Stimulated activated CD4-positive, alpha-beta T cell treated with anti-CD3 and anti-CD28 coated beads, Interleukin-12 subunit alpha, Interleukin-12 subunit beta, amount 100 ng/mL, for 48 hours (primary cell): Measurements from ENCODE around the gene NDUFB8.
"Not testable (repeated sequence)": the region's sequence is repeated elsewhere in the genome, so short reads cannot be mapped to it uniquely, and the experiment has no call there.

Experiments
- DNase-seq, 3 donors: peaks; one replicate each; pipeline ENCODE4 v3.0.0-alpha.2; 2020; ENCODE audit warnings: low read depth in 2 of 3, low spot score in 1 of 3

NDUFB8 gene

GRCh38 chr10:100529475-100530298 lies at the start of gene NDUFB8:
TSS of gene NDUFB8 (minus strand) at chr10:100529871. CDS start at chr10:100529851, 20 bp downstream.
- DNase-seq = peak; percentile 80 to 86 (median 82)

- DNase-seq = no peak
These were observed 46.6 kb upstream of the NDUFB8 start for GRCh38 chr10:100576282-100576635.

DNA sequence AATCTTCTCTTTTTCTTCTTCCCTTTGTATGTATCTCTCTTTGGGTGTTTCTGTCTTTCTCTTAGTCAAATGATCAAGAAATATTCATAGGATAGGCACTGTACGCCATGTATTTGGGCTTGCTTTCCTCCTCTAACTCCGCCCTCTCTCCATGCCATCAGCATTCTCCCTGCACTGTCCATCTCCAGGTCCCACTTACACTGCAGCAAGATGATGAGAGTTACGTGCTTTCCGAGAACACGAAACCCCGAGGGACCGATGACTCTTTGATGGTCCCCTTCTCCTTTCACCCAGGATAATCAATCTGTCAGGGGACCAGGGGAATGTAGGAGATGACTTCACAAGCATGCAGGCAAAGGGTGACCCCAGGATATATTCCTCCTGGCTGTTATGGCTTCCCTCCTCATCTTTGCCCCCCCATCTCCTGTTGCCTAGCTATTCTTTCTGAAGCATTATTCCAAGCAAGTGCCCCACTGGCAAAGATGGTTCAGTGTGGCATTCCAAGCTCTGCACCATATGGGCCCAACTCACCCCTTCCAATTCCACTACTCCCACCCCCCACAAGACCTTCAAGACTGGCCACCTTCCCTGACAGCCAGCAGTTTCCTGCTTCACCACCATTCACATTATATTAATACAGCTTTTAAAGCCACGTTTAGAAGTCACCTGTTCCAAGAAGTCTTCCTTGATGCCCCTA lies 46.1 kb upstream of the NDUFB8 start:
- DNase-seq = no peak

GRCh38 chr10:100575146-100575545 lies 45.5 kb upstream of the NDUFB8 start:
- DNase-seq = not testable (repeated sequence)

DNA sequence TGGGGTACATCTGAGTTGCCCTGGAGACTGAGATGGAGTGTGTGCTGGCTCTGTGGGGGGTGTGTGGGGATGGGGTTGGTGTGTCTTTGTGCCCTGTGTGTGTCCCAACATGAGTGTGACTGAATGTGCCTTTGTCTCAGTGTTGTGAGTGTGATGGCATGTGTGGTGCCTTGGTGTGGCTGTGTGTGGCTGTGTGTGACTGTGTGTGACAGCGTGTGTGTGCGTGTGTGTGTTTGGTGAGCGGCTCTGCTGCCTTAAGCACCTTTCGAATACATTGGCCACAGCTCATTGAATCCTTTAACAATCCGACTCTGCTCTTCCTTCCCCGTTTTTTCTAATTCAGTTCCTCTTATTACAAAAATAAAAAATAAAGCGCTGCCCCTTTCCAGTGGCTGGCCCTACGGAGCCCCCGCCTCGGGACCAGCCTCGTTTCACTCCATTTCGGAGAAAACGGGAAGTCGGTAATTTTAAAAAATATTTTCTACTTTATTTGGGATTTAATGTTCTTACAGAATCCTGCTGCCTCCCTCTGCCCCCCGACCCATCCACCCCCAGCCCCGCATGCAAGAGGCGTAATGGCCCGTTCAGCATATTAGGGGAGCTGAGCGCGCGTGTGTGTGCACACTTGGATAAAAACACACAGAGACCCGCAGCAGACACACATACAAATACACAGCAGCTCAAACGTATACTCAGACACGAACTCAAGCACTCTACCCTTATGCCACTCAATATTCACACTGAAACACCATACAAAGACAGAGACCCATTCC lies 41.6 kb upstream of the NDUFB8 start:
- DNase-seq = no peak

DNA sequence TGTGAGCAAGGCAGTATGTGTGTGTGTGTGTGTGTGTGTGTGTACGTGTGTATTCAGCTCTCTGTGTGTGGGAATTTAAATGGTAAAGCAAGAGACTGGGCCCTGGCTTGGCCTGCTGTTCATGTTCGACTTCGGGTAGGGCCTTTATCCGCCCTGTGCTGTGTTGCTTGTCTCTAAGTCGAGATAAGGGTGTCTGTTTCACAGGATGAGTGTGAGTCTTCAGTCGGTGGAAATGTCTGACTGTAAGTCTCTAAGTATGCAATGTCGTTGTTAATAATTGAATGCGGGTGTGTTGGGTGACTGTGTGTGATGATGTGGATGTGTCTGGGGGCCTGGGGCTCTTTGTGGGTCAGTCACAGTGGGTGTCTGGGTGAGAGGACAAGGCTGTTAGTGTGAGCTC lies 40.8 kb upstream of the NDUFB8 start:
- no peak for DNase-seq

- no peak for DNase-seq
These were observed 40.2 kb upstream of the NDUFB8 start for GRCh38 chr10:100569687-100570481.

DNA sequence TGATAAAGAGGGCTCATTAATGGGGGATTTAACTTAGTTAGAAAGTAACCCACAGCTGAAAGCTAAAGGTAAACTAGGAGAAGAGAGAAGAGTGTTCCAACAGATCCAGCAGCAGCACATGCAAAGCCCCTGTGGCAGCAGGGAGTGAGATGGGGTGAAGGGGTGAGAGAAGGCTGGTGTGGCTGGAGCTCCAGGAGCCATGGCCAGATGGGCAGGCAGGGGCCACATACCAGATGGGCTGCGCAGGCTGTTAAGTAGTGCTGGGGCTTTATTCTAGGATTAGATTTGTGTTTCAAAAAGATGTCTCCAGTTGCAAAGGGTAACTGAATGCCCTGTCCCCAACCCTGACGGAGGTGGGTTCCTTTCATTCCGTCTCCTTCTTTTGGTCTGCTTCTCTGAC lies 39.2 kb upstream of the NDUFB8 start:
- no peak for DNase-seq

DNA sequence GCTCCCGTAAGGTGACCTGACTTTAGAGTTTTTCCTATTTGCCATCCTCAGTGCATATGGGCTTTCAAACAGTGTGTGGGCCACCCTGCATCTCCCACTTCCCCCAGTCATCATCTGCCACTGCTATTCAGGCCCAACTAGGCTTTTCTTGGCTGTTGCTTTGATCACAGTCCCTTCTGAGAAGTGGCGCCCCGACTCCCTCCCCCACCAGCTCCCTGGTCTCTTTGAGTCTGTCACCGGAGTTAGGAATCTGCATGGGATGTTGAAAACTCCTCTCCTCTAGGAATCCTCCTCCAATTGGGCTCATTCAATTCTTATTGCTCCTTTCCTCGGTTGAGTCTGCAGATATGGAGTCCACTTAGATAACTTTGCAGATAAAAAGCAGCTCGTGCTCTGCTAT lies 38.2 kb upstream of the NDUFB8 start:
- DNase-seq = no peak

DNA sequence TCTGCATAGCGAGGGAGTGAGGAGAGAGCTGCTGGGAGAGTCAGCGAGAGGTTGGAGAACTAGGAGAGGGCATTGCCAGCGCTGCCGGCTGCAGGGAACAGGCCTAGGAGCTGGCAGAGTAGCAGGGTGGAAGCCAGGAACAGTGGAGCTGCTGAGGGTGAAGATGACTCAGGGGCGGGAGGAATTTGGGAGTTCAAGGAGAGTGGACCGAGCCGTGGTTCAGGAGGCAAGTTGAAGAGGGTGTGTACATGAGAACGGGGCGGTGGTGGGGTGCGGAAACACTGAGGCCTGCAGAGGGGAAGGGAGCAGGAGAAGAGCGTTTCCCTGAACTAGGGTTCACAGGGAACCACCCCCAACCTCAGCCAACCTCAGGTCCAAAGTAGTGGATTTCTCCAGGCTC lies 37.6 kb upstream of the NDUFB8 start:
- DNase-seq = no peak

GRCh38 chr10:100566561-100566960 lies 36.9 kb upstream of the NDUFB8 start:
- no peak for DNase-seq

GRCh38 chr10:100565206-100565985 lies 35.7 kb upstream of the NDUFB8 start:
- no peak for DNase-seq

DNA sequence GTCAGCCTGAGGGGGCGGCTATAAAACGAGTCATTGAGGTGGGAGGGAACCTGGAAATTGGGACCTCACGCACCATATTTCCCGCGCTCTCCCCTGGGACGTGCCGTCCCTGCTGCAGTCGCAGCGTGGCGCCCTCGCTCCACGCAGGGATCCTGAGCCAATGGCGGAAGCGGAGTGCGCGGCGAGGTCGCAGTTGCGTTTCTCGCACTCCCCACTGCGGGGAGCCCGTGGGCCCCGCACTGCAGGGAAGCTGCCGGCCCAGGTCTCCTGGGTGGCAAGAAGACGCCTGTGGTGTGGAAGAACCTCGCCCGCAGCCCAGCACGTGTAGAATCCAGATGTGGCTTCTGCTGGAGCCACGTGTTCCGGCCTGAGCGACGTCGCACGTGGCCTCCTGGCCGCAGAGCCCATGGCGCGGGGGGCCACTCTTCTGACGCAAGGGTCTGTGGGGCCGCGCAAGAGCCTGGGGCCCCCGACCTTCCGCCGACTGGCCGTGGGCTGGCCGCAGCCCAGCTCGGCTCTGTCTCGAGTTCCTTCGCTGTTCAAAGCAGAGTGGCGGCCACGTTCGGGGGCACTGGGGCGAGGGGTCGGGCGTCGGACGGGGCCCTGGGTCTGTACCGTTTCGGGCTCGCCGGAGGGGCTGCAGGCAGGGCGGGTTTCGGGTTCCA lies 32.5 kb upstream of the NDUFB8 start:
- DNase-seq = peak; percentile 66 to 74 (median 70)

GRCh38 chr10:100561005-100561404 lies 31.3 kb upstream of the NDUFB8 start:
- DNase-seq = no peak

DNA sequence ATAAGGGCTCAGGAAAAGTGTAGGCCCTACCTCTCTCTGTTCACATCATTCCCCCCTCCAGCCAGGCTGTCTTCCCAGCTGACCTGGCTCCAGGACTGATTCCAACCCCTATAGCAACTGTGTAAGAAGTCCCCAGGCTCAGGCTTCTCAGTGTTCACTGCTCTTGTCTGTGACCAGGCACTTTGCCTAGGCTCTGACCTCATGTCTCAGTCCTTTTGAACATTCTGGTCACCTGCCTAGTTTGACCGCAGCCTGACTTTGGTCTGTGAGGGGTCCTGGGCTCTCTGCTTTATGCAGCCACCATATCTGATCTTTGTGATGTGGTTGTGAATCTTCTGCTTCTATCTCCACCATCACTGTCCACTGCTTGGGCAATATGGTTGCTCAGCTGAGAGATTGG lies 30.6 kb upstream of the NDUFB8 start:
- DNase-seq = no peak

GRCh38 chr10:100554902-100555301 lies 25.2 kb upstream of the NDUFB8 start:
- DNase-seq = no peak

DNA sequence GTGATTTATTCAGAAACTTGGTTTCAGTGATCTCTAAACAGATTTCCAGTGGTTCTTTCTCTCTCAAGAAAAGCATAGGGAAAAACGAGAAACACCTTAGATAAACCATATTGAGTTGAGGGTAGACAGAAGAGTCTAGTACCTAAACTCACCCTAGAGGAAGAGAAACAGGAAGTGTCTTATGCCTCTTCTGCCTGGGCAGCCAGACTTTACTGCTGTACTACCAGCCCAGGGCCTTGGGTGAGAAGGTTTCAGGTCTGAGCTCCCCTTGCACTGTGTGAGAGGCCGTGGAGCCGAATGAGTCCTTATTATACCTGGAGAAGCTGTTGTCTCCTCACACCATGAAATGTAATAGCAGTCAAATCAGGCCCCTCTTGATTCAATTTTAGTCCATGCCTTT lies 24.3 kb upstream of the NDUFB8 start:
- DNase-seq = no peak

DNA sequence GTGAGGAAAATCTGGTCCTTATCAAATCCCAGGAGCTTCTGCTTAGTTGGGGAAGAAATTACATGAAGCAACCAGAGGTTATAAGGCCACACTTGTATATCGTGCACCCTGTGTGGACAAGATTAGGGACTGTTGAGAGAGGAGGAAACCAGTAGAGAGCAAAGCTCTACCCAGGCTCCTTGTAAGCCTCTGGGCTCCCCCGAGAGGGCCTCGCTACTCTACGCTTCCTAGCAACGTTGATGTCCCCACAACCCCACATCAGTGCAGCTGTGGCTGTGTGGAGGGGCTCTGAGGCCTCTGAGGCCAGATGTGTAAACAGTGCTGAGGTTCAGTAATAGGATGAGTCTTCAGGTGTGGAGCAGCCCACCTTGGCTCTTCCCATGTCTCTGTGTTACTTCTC lies 22.1 kb upstream of the NDUFB8 start:
- no peak for DNase-seq

DNA sequence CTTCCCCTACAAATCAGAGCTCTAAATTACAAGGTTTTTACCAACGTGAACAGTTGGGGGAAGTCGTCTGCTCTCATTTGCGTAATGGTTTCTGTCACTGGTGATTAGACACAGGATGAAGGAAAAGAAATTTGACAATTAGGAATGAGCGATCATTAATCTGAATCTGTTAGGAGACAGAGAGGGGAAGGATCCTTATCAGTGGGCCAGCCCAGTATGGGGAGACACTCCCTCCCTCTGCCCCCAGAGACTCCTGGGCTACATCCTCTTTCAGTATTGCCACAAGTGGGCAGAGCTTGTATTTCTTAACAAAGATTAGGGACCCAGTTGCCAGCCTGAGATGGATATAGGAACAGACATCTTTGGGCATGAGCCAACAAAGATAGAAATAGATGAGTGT lies 21.5 kb upstream of the NDUFB8 start:
- no peak for DNase-seq

GRCh38 chr10:100544950-100545349 lies 15.3 kb upstream of the NDUFB8 start:
- DNase-seq = no peak
